ENCODE measurements around the gene DNAL4.

The DNAL4 gene

GRCh38 chr22:38738475-38739070 is 55.4 kb downstream of the DNAL4 start:
- Histone ChIP-seq H3K36me3 (ENCODE audit: control insufficient read depth in 5 of 5, insufficient read depth in 5 of 5, low read length in 5 of 5) (peaks cover 0 to 100% (median 93%) of the 10 kb centered on the region in 5 donors), H3K27me3 (ENCODE audit: control insufficient read depth in 5 of 5, insufficient read depth in 4 of 5, low read length in 5 of 5) (no peaks in the 10 kb centered on the region), H3K4me3 (ENCODE audit: low read depth in 1 of 5, low read length in 5 of 5) (no peak overlapping the region), H3K9ac (ENCODE audit: low read length in 5 of 5) (no peak overlapping the region), H3K27ac (ENCODE audit: low read depth, low read length) (no peak overlapping the region), H3K9me3 (ENCODE audit: control insufficient read depth in 5 of 5, low read length in 5 of 5) (no peaks in the 10 kb centered on the region), H3K4me1 (ENCODE audit: control insufficient read depth in 5 of 5, insufficient read depth in 5 of 5, low read length in 5 of 5) (peaks cover 5 to 27% (median 22%) of the 10 kb centered on the region in 5 donors)

- no peak overlapping the region for H3K9ac ChIP-seq (ENCODE audit: low read length in 5 of 5)
Observed at GRCh38 chr22:38737302-38738060, 56.5 kb downstream of the DNAL4 start.

GRCh38 chr22:38736257-38736570 is 57.7 kb downstream of the DNAL4 start:
- Histone ChIP-seq H3K4me3 (ENCODE audit: low read depth in 1 of 5, low read length in 5 of 5) (no peak overlapping the region), H3K36me3 (ENCODE audit: control insufficient read depth in 5 of 5, insufficient read depth in 5 of 5, low read length in 5 of 5) (peaks cover 0 to 94% (median 88%) of the 10 kb centered on the region in 5 donors), H3K4me1 (ENCODE audit: control insufficient read depth in 5 of 5, insufficient read depth in 5 of 5, low read length in 5 of 5) (peaks cover 7 to 27% (median 21%) of the 10 kb centered on the region in 5 donors), H3K27ac (ENCODE audit: low read depth, low read length) (peak overlapping the region; percentile 30), H3K9me3 (ENCODE audit: control insufficient read depth in 5 of 5, low read length in 5 of 5) (no peaks in the 10 kb centered on the region), H3K9ac (ENCODE audit: low read length in 5 of 5) (no peak overlapping the region), H3K27me3 (ENCODE audit: control insufficient read depth in 5 of 5, insufficient read depth in 4 of 5, low read length in 5 of 5) (no peaks in the 10 kb centered on the region)

More at GRCh38 chr22:38737302-38738060, 56.5 kb downstream of the DNAL4 start:
- no peak overlapping the region for H3K27ac ChIP-seq (ENCODE audit: low read depth, low read length)
- no peaks in the 10 kb centered on the region for H3K27me3 ChIP-seq (ENCODE audit: control insufficient read depth in 5 of 5, insufficient read depth in 4 of 5, low read length in 5 of 5)
- H3K4me3 ChIP-seq (ENCODE audit: low read depth in 1 of 5, low read length in 5 of 5): no peak overlapping the region
- H3K36me3 ChIP-seq (ENCODE audit: control insufficient read depth in 5 of 5, insufficient read depth in 5 of 5, low read length in 5 of 5): peaks cover 0 to 94% (median 88%) of the 10 kb centered on the region in 5 donors
- H3K4me1 ChIP-seq (ENCODE audit: control insufficient read depth in 5 of 5, insufficient read depth in 5 of 5, low read length in 5 of 5): peaks cover 7 to 28% (median 21%) of the 10 kb centered on the region in 5 donors
- no peaks in the 10 kb centered on the region for H3K9me3 ChIP-seq (ENCODE audit: control insufficient read depth in 5 of 5, low read length in 5 of 5)

- Histone ChIP-seq H3K27ac (ENCODE audit: low read depth, low read length) (peak overlapping the region; percentile 30), H3K9ac (ENCODE audit: low read length in 5 of 5) (no peak overlapping the region), H3K36me3 (ENCODE audit: control insufficient read depth in 5 of 5, insufficient read depth in 5 of 5, low read length in 5 of 5) (peaks cover 0 to 94% (median 88%) of the 10 kb centered on the region in 5 donors), H3K4me1 (ENCODE audit: control insufficient read depth in 5 of 5, insufficient read depth in 5 of 5, low read length in 5 of 5) (peaks cover 7 to 27% (median 21%) of the 10 kb centered on the region in 5 donors), H3K4me3 (ENCODE audit: low read depth in 1 of 5, low read length in 5 of 5) (no peak overlapping the region), H3K27me3 (ENCODE audit: control insufficient read depth in 5 of 5, insufficient read depth in 4 of 5, low read length in 5 of 5) (no peaks in the 10 kb centered on the region), H3K9me3 (ENCODE audit: control insufficient read depth in 5 of 5, low read length in 5 of 5) (no peaks in the 10 kb centered on the region)
Observed at GRCh38 chr22:38735465-38736256, 58.3 kb downstream of the DNAL4 start.

DNA sequence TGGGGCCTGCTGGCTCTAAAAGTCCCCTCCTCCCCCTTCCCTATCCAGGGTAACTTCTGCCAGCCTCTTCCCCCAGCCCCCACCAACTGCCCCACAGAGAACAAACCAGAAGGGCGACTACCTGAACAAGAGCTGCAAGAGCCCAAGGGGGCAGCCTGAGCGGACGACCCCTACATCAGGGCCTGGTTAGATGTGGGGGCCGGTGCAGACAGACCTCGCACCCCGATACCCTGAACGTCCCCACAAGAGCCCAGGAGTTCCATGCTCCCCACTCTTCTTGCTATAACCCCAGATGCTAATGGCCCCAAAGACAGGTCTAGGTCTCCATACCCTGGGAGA is 58.8 kb downstream of the DNAL4 start:
- peak overlapping the region; percentile 69 for H3K27ac ChIP-seq (ENCODE audit: low read depth, low read length)
- H3K9me3 ChIP-seq (ENCODE audit: control insufficient read depth in 5 of 5, low read length in 5 of 5): no peaks in the 10 kb centered on the region
- H3K27me3 ChIP-seq (ENCODE audit: control insufficient read depth in 5 of 5, insufficient read depth in 4 of 5, low read length in 5 of 5): no peaks in the 10 kb centered on the region
- peaks cover 0 to 94% (median 88%) of the 10 kb centered on the region in 5 donors for H3K36me3 ChIP-seq (ENCODE audit: control insufficient read depth in 5 of 5, insufficient read depth in 5 of 5, low read length in 5 of 5)
- no peak overlapping the region for H3K9ac ChIP-seq (ENCODE audit: low read length in 5 of 5)
- peaks cover 7 to 27% (median 21%) of the 10 kb centered on the region in 5 donors for H3K4me1 ChIP-seq (ENCODE audit: control insufficient read depth in 5 of 5, insufficient read depth in 5 of 5, low read length in 5 of 5)
- no peak overlapping the region for H3K4me3 ChIP-seq (ENCODE audit: low read depth in 1 of 5, low read length in 5 of 5)

- peaks cover 0 to 94% (median 88%) of the 10 kb centered on the region in 5 donors for H3K36me3 ChIP-seq (ENCODE audit: control insufficient read depth in 5 of 5, insufficient read depth in 5 of 5, low read length in 5 of 5)
- H3K4me1 ChIP-seq (ENCODE audit: control insufficient read depth in 5 of 5, insufficient read depth in 5 of 5, low read length in 5 of 5): peaks cover 7 to 27% (median 21%) of the 10 kb centered on the region in 5 donors
- no peak overlapping the region for H3K4me3 ChIP-seq (ENCODE audit: low read depth in 1 of 5, low read length in 5 of 5)
- peak overlapping the region; percentile 69 for H3K27ac ChIP-seq (ENCODE audit: low read depth, low read length)
- H3K9me3 ChIP-seq (ENCODE audit: control insufficient read depth in 5 of 5, low read length in 5 of 5): no peaks in the 10 kb centered on the region
- no peaks in the 10 kb centered on the region for H3K27me3 ChIP-seq (ENCODE audit: control insufficient read depth in 5 of 5, insufficient read depth in 4 of 5, low read length in 5 of 5)
- no peak overlapping the region for H3K9ac ChIP-seq (ENCODE audit: low read length in 5 of 5)
Observed at GRCh38 chr22:38734421-38735100, 59.4 kb downstream of the DNAL4 start.

DNA sequence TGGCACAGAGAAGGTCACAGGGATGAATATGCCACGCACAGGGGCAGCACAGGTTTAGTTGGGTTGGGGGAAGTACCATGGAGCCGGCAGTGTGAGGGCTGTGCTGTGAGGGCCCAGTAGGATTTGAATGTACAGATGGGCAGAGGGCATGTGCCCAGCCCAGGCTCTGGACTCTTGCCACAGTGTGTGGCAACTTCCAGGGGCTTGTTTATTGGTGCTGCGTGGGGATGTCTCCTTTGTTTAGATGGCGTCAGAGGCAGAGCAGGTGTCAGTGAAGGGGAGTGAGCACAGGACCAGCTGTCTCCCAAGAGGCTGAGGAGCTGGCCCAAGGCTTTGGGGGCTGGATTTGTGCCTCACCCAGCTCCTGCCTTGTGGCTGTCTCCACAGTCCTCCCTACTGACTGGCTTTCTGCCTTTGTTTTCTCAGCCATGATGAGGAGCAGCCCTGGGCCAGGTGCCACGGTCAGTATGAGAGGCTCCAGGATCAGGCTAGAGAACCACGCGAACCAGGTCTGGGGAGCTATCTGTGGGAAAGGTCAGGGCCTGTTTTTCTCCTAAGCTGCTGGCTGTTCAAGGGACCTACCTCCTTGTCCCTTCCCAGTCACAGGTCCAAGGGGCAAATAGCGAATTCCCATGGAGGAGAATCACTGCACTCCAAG is 60.1 kb downstream of the DNAL4 start:
- Histone ChIP-seq H3K4me1 (ENCODE audit: control insufficient read depth in 5 of 5, insufficient read depth in 5 of 5, low read length in 5 of 5) (peaks cover 7 to 33% (median 24%) of the 10 kb centered on the region in 5 donors), H3K9ac (ENCODE audit: low read length in 5 of 5) (peak overlapping the region in 1 of 5 donors; percentile 56), H3K9me3 (ENCODE audit: control insufficient read depth in 5 of 5, low read length in 5 of 5) (no peaks in the 10 kb centered on the region), H3K36me3 (ENCODE audit: control insufficient read depth in 5 of 5, insufficient read depth in 5 of 5, low read length in 5 of 5) (peaks cover 0 to 94% (median 88%) of the 10 kb centered on the region in 5 donors), H3K27ac (ENCODE audit: low read depth, low read length) (peak overlapping the region; percentile 69), H3K27me3 (ENCODE audit: control insufficient read depth in 5 of 5, insufficient read depth in 4 of 5, low read length in 5 of 5) (no peaks in the 10 kb centered on the region), H3K4me3 (ENCODE audit: low read depth in 1 of 5, low read length in 5 of 5) (no peak overlapping the region)

DNA sequence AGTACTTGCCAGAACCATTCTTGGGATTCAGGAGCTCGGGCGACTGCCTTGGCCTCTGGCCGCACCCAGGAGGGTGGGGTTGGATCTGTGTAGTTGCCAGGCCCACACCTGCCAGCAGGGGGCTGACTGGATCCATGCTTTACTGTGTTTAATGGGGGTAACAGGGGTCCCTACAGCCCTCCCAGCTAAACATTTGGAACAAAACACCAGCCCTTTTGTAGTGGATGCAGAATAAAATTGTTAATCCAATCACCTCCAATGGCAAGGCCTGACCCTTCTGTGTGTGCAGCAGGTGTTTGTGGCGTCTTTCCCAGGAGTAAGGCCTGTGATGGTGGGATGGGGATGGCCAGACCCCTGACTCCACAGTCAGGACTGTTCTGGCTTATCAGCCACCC is 60.6 kb downstream of the DNAL4 start:
- Histone ChIP-seq H3K9ac (ENCODE audit: low read length in 5 of 5) (no peak overlapping the region), H3K4me1 (ENCODE audit: control insufficient read depth in 5 of 5, insufficient read depth in 5 of 5, low read length in 5 of 5) (peaks cover 9 to 39% (median 29%) of the 10 kb centered on the region in 5 donors), H3K36me3 (ENCODE audit: control insufficient read depth in 5 of 5, insufficient read depth in 5 of 5, low read length in 5 of 5) (peaks cover 0 to 94% (median 88%) of the 10 kb centered on the region in 5 donors), H3K9me3 (ENCODE audit: control insufficient read depth in 5 of 5, low read length in 5 of 5) (no peaks in the 10 kb centered on the region), H3K27ac (ENCODE audit: low read depth, low read length) (peak overlapping the region; percentile 69), H3K4me3 (ENCODE audit: low read depth in 1 of 5, low read length in 5 of 5) (no peak overlapping the region), H3K27me3 (ENCODE audit: control insufficient read depth in 5 of 5, insufficient read depth in 4 of 5, low read length in 5 of 5) (no peaks in the 10 kb centered on the region)

- H3K4me1 ChIP-seq (ENCODE audit: control insufficient read depth in 5 of 5, insufficient read depth in 5 of 5, low read length in 5 of 5): peaks cover 9 to 41% (median 31%) of the 10 kb centered on the region in 5 donors
- H3K9me3 ChIP-seq (ENCODE audit: control insufficient read depth in 5 of 5, low read length in 5 of 5): no peaks in the 10 kb centered on the region
- no peak overlapping the region for H3K9ac ChIP-seq (ENCODE audit: low read length in 5 of 5)
- H3K27ac ChIP-seq (ENCODE audit: low read depth, low read length): no peak overlapping the region
- H3K36me3 ChIP-seq (ENCODE audit: control insufficient read depth in 5 of 5, insufficient read depth in 5 of 5, low read length in 5 of 5): peaks cover 0 to 94% (median 88%) of the 10 kb centered on the region in 5 donors
- no peaks in the 10 kb centered on the region for H3K27me3 ChIP-seq (ENCODE audit: control insufficient read depth in 5 of 5, insufficient read depth in 4 of 5, low read length in 5 of 5)
- no peak overlapping the region for H3K4me3 ChIP-seq (ENCODE audit: low read depth in 1 of 5, low read length in 5 of 5)
Observed at GRCh38 chr22:38732251-38732815, 61.6 kb downstream of the DNAL4 start.

All from subcutaneous abdominal adipose tissue (tissue), 5 donors.